HG03064 (cell line): Measurements from ENCODE around the gene ACOXL.
"Not testable (repeated sequence)": the region's sequence is repeated elsewhere in the genome, so short reads cannot be mapped to it uniquely, and the experiment has no call there.

Experiments used
- ATAC-seq: cut with Tn5 transposase; IDR thresholded peaks from one replicate; pipeline ENCODE4 v1.9.1; 2021; ENCODE audit warnings: low read depth; ENCODE audit not compliant: unreplicated experiment

Gene ACOXL

GRCh38 chr2:110958346-110959119, 226.2 kb downstream of the ACOXL start:
- ATAC-seq: no peak

- no peak for ATAC-seq
These were observed 226.8 kb downstream of the ACOXL start for GRCh38 chr2:110959198-110959597.

GRCh38 chr2:110960281-110960680, 227.9 kb downstream of the ACOXL start:
- ATAC-seq: no peak

- no peak for ATAC-seq
These were observed 228.6 kb downstream of the ACOXL start for GRCh38 chr2:110960954-110961353.

- not testable (repeated sequence) for ATAC-seq
These were observed 229.3 kb downstream of the ACOXL start for GRCh38 chr2:110961643-110962042.

- no peak for ATAC-seq
These were observed 237.3 kb downstream of the ACOXL start for GRCh38 chr2:110969696-110970095.

GRCh38 chr2:110970201-110970600, 237.8 kb downstream of the ACOXL start:
- ATAC-seq: no peak

GRCh38 chr2:110971811-110972210, 239.4 kb downstream of the ACOXL start:
- ATAC-seq: no peak

- no peak for ATAC-seq
These were observed 240.9 kb downstream of the ACOXL start for GRCh38 chr2:110973262-110973661.

GRCh38 chr2:110977403-110977802, 245.0 kb downstream of the ACOXL start:
- no peak for ATAC-seq

- no peak for ATAC-seq
These were observed 245.8 kb downstream of the ACOXL start for GRCh38 chr2:110978148-110978547.

- no peak for ATAC-seq
These were observed 246.5 kb downstream of the ACOXL start for GRCh38 chr2:110978756-110979470.

GRCh38 chr2:110979471-110980338, 247.3 kb downstream of the ACOXL start:
- ATAC-seq: no peak

GRCh38 chr2:110980339-110981062, 248.1 kb downstream of the ACOXL start:
- ATAC-seq: no peak

- ATAC-seq: no peak
These were observed 250.8 kb downstream of the ACOXL start for GRCh38 chr2:110983133-110983532.

- ATAC-seq: no peak
These were observed 252.5 kb downstream of the ACOXL start for GRCh38 chr2:110984694-110985490.

- no peak for ATAC-seq
These were observed 258.1 kb downstream of the ACOXL start for GRCh38 chr2:110990440-110990839.

- ATAC-seq: no peak
These were observed 259.5 kb downstream of the ACOXL start for GRCh38 chr2:110991911-110992310.

- no peak for ATAC-seq
These were observed 260.5 kb downstream of the ACOXL start for GRCh38 chr2:110992886-110993285.
